Activated T-cell treated with anti-CD3 and anti-CD28 coated beads, Interleukin-2, amount 50 U/mL, for 4 hours (primary cell): ENCODE data around the gene SBDS. TPM values are rescaled to one million over a fixed set of nuclear protein-coding genes. Genes with fewer than 3 reads are reported as not detected.

Experiments
- ATAC-seq, 2 donors: fragments of 200-7000 bp; cut with Tn5 transposase; one replicate each; pipeline ENCODE4 v1.10.0; 2021
- DNase-seq: peaks from one replicate; pipeline ENCODE4 v3.0.0-alpha.2; 2020
- H3K27me3 Mint-ChIP-seq: one replicate; pipeline ENCODE4 v1.8.0; 2021; ENCODE audit warnings: low read depth, mixed read lengths
- H3K36me3 Mint-ChIP-seq: one replicate; pipeline ENCODE4 v1.8.0; 2022; ENCODE audit warnings: mixed read lengths; ENCODE audit not compliant: insufficient read depth
- H3K4me1 Mint-ChIP-seq: one replicate; pipeline ENCODE4 v1.8.0; 2021; ENCODE audit warnings: low read depth, mixed read lengths
- H3K4me3 Mint-ChIP-seq: one replicate; pipeline ENCODE4 v1.8.0; 2021; ENCODE audit warnings: mild to moderate bottlenecking, moderate library complexity, mixed read lengths
- H3K9me3 Mint-ChIP-seq: one replicate; pipeline ENCODE4 v1.8.0; 2021; ENCODE audit warnings: mixed read lengths
- total RNA-seq, 3 donors: library from RNA; stranded (reverse); gene quantifications; one replicate each; pipeline ENCODE4 v1.2.1, GENCODE V29; 2021

SBDS gene
- total RNA-seq, 3 donors from 2014 or later = 87.8 to 98.6 (median 94.2) TPM

DNA sequence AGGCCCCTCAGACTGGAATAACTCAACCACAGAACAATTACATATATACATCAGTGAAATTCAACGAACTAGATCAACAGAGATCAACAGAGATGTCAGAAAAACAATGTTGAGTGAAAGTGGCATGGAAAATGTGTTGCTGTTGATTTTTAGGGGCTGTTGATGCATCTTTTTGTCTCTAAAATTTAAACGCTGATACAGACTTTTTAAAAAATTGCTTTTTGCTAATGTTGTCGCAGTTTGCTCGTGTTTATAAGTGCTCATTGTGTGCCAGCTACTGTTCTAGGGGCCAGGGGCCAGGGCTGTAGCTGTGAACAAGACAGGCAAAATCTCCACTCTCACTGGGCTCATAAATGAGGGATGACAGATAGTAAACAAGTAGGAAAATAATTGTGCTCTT, 56.1 kb downstream of the SBDS start:
- no peaks in the 10 kb centered on the region for H3K9me3 Mint-ChIP-seq
- DNase-seq = no peak
- H3K27me3 Mint-ChIP-seq = no peaks in the 10 kb centered on the region
- peaks cover 25% of the 10 kb centered on the region for H3K36me3 Mint-ChIP-seq
- ATAC-seq = no peak
- H3K4me1 Mint-ChIP-seq = peaks cover 43% of the 10 kb centered on the region
- no peak overlapping the region for H3K4me3 Mint-ChIP-seq

GRCh38 chr7:66937940-66938339, 57.4 kb downstream of the SBDS start:
- H3K4me1 Mint-ChIP-seq = peaks cover 50% of the 10 kb centered on the region
- peaks cover 23% of the 10 kb centered on the region for H3K36me3 Mint-ChIP-seq
- ATAC-seq = no peak
- DNase-seq = no peak
- H3K4me3 Mint-ChIP-seq = no peak overlapping the region
- no peaks in the 10 kb centered on the region for H3K27me3 Mint-ChIP-seq
- H3K9me3 Mint-ChIP-seq = no peaks in the 10 kb centered on the region

Other genes starting within 250 kb of the SBDS start
- 10 to 100 TPM; 89.7 to 91.8 (median 91.8) TPM for gene TMEM248, start 74.4 kb downstream of the SBDS start, total RNA-seq
- 10 to 100 TPM; 21.5 to 30.3 (median 26.3) TPM for gene TYW1, start 1.2 kb upstream of the SBDS start, total RNA-seq